ENCODE data around the gene ALOXE3.
A peak's percentile ranks its signal among the peaks of the same experiment; 100 is the strongest.

ALOXE3 gene

GRCh38 chr17:8154608-8155155, 36.4 kb upstream of the ALOXE3 start:
- Histone ChIP-seq H3K4me1 (ENCODE audit: insufficient read depth, poor library complexity, severe bottlenecking) (peaks cover 16% of the 10 kb centered on the region), H3K27me3 (ENCODE audit: insufficient read depth, poor library complexity, severe bottlenecking) (no peaks in the 10 kb centered on the region), H3K27ac (ENCODE audit: poor library complexity, severe bottlenecking) (peak overlapping the region; percentile 98), H3K4me3 (ENCODE audit: severe bottlenecking) (peak overlapping the region; percentile 82), H3K36me3 (ENCODE audit: low read depth) (peaks cover 66% of the 10 kb centered on the region), H3K9me3 (ENCODE audit: severe bottlenecking) (no peaks in the 10 kb centered on the region)
- DNase-seq (ENCODE audit: low spot score) = no peak
- ATAC-seq (ENCODE audit: low read depth) = no peak
- no peak for TF ChIP-seq CTCF (IDR thresholded peaks at IDR 0.05; ENCODE audit: poor library complexity, severe bottlenecking)

- peak; percentile 24 for ATAC-seq (ENCODE audit: low read depth)
- Histone ChIP-seq H3K36me3 (ENCODE audit: low read depth) (peaks cover 67% of the 10 kb centered on the region), H3K4me3 (ENCODE audit: severe bottlenecking) (peak overlapping the region; percentile 82), H3K27me3 (ENCODE audit: insufficient read depth, poor library complexity, severe bottlenecking) (no peaks in the 10 kb centered on the region), H3K9me3 (ENCODE audit: severe bottlenecking) (no peaks in the 10 kb centered on the region), H3K4me1 (ENCODE audit: insufficient read depth, poor library complexity, severe bottlenecking) (peaks cover 16% of the 10 kb centered on the region), H3K27ac (ENCODE audit: poor library complexity, severe bottlenecking) (peak overlapping the region; percentile 98)
- TF ChIP-seq CTCF (IDR thresholded peaks at IDR 0.05; ENCODE audit: poor library complexity, severe bottlenecking) = no peak
- DNase-seq (ENCODE audit: low spot score) = peak; percentile 98
Observed at GRCh38 chr17:8153957-8154607, 35.8 kb upstream of the ALOXE3 start.

GRCh38 chr17:8153525-8153956, 35.2 kb upstream of the ALOXE3 start:
- H3K27ac ChIP-seq (ENCODE audit: poor library complexity, severe bottlenecking) = peak overlapping the region; percentile 98
- ATAC-seq (ENCODE audit: low read depth) (peak; percentile 44), DNase-seq (ENCODE audit: low spot score) (peak; percentile 93)
- no peaks in the 10 kb centered on the region for H3K27me3 ChIP-seq (ENCODE audit: insufficient read depth, poor library complexity, severe bottlenecking)
- no peaks in the 10 kb centered on the region for H3K9me3 ChIP-seq (ENCODE audit: severe bottlenecking)
- peaks cover 16% of the 10 kb centered on the region for H3K4me1 ChIP-seq (ENCODE audit: insufficient read depth, poor library complexity, severe bottlenecking)
- H3K4me3 ChIP-seq (ENCODE audit: severe bottlenecking) = peak overlapping the region; percentile 82
- no peak for TF ChIP-seq CTCF (IDR thresholded peaks at IDR 0.05; ENCODE audit: poor library complexity, severe bottlenecking)
- H3K36me3 ChIP-seq (ENCODE audit: low read depth) = peaks cover 71% of the 10 kb centered on the region

- no peak for DNase-seq (ENCODE audit: low spot score)
- Histone ChIP-seq H3K9me3 (ENCODE audit: severe bottlenecking) (no peaks in the 10 kb centered on the region), H3K36me3 (ENCODE audit: low read depth) (peaks cover 72% of the 10 kb centered on the region), H3K27me3 (ENCODE audit: insufficient read depth, poor library complexity, severe bottlenecking) (no peaks in the 10 kb centered on the region), H3K4me3 (ENCODE audit: severe bottlenecking) (no peak overlapping the region), H3K27ac (ENCODE audit: poor library complexity, severe bottlenecking) (peak overlapping the region; percentile 98), H3K4me1 (ENCODE audit: insufficient read depth, poor library complexity, severe bottlenecking) (peaks cover 16% of the 10 kb centered on the region)
- ATAC-seq (ENCODE audit: low read depth) = no peak
- TF ChIP-seq CTCF (IDR thresholded peaks at IDR 0.05; ENCODE audit: poor library complexity, severe bottlenecking) = no peak
Observed at GRCh38 chr17:8153031-8153451, 34.7 kb upstream of the ALOXE3 start.

Data from RWPE2 (cell line).